Erythroblast (primary cell): Measurements from ENCODE around the gene EPHA7.

Experiments used
- GATA1 ChIP-seq: IDR thresholded peaks from 2 replicates; pipeline ENCODE4 v1.6.1; 2011; ENCODE audit warnings: low read depth, mild to moderate bottlenecking, control low read depth, low read length, moderate library complexity
- POLR2A ChIP-seq: IDR thresholded peaks from 2 replicates; pipeline ENCODE4 v1.6.1; 2011; ENCODE audit warnings: mild to moderate bottlenecking, low read length

GRCh38 chr6:93248631-93249030 lies 170.7 kb downstream of the EPHA7 start:
- TF ChIP-seq POLR2A (no peak), GATA1 (no peak)
